GM18507 (cell line): ENCODE measurements around the gene ADAMTS15.

Source experiments
- DNase-seq: peaks from one replicate; pipeline ENCODE4 v3.0.0; 2011; ENCODE audit warnings: low read depth; ENCODE audit not compliant: insufficient read length; ENCODE audit errors: extremely low spot score
- FAIRE-seq: peaks from 2 replicates; lab custom pipeline; 2011; peaks lifted over from hg19 to GRCh38; lab: Jason Lieb, UNC

The ADAMTS15 gene

GRCh38 chr11:130455483-130456127, 7.2 kb downstream of the ADAMTS15 start:
- no peak for DNase-seq
- no peak for FAIRE-seq

DNA sequence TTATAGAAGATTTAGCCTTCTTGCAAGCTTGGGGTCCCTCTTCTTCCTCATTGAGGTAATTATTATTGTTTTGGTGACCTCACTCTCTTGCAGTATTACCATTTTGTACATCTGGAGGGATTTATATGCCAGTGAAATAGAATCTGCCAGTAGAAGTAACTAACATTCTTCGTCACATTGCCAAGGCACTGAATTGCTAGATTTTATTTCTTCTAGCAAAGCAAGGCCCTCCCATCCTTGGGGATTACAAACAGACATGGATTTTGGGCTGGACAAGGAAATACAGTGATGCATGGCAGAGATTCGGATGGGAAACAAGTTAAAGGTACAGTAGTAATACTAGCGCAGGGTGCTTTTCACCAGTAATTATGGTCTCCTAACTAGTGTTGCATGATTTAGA, 7.8 kb downstream of the ADAMTS15 start:
- no peak for DNase-seq
- no peak for FAIRE-seq

DNA sequence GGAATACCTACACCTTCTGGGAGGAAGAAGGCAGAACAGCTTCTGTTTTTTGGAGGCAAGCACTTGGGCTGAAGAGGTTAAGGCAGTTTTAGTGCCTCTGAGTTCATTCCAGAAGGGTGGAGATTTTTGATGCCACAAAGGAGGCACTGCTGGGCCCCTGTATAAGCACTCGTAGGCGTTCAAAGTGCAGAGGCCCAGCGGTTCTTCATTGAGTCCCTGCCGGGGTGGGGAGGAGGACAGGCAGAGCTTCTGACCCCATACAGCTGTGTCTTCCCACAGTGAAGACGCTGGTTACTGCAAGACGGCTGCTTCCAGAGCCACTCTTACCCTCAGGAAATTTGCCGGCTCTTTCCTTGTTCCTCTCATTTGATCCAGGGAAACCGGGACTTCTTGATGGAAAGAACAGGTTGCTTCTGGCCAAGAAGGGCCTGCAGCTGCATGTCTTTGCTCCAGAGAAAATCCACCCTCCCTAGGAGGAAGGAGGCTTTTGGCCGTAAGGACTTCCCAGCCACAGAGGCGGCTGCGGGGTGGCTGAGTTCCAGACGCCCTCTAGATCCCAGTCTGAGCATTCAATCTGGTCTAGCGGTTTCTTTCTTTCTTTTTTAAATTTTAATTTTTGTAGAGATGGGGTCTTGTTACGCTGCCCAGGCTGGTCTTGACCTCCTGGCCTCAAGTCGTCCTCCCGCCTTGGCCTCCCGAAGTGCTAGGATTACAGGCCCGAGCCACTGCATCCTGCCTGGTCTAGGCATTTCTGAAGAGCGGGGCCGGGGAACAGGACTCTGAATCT, 9.4 kb downstream of the ADAMTS15 start:
- FAIRE-seq (no peak), DNase-seq (no peak)

DNA sequence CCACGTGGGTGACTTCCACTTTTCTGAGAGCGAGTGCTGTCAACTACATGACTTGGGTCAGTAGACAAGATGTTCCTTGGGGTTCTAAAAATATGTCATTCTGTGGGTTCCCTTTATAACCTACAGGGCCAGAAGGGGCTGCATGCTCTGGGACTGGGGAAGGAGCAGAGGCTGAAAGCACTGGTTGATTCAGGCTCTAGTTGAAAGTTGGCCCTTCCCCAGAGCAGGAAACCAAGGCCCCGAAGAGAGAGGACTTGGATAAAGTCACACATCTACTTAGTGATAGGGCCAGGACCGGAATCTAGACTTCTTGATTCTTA, 9.9 kb downstream of the ADAMTS15 start:
- DNase-seq = no peak
- no peak for FAIRE-seq

DNA sequence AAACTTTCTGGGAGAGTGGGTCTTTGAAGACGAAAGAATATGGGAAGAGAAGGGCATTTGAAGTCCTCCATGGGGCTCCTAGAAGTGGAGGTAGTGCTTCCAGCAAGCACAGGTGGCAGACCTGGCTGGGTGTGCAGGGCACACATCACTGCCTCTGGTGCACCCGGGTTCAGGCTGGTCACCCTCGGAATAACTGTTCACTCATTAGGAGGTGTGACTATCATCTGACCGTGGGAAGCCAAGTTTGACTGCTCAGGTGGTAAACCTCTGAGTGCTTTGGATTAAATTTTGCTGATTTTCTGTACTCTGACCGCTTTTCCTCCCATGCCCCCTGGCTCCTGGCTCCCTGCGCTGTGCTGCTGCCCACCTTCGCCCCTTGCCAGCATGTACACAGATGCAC, 11.1 kb downstream of the ADAMTS15 start:
- FAIRE-seq (no peak), DNase-seq (no peak)

GRCh38 chr11:130462101-130462885, 13.8 kb downstream of the ADAMTS15 start:
- DNase-seq (no peak), FAIRE-seq (no peak)

GRCh38 chr11:130462931-130463330, 14.5 kb downstream of the ADAMTS15 start:
- DNase-seq (no peak), FAIRE-seq (no peak)

DNA sequence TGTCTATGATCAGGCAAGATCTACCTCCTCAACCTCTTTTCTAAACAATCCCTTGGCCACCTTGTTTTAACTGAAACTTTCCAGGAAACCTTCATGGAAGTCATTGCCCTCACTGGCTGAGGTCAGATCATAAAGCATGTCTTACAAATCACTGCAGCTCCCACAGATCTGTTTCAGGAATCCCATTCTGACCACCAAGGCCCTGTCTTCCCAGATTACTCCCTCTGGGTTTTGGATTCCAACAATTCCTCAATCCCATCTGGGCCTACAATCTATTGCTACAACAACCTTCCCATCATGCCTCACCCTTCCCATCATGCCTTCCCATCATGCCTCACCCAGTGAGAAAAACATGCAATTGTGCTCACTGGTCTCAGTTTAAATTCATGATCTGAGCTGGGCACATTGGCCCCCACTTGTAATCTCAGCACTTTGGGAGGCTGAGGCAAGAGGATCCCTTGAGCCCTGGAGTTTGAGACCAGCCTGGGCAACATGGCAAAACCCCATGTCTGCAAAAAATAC, 15.9 kb downstream of the ADAMTS15 start:
- DNase-seq (no peak), FAIRE-seq (no peak)

DNA sequence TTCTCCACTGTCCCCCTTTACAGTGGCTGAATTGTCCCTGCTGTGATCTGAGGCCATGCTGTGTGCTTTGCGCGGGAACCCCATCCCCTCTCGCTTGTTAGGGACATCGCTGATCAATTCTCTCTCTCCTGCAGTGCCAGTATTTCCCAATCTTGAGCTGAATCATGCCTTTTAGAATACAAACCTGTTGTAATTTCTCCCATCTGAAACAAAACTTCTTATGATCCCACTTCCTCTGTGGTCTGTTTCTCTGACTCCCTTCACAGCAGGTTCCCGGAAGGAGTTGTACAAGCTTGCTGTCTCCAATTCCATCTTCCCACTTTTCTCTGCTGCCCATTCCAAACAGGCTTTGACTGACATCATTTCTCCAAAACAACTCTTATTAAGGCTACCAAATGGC, 16.8 kb downstream of the ADAMTS15 start:
- no peak for DNase-seq
- FAIRE-seq = no peak

GRCh38 chr11:130467116-130467900, 18.9 kb downstream of the ADAMTS15 start:
- DNase-seq (no peak), FAIRE-seq (no peak)

DNA sequence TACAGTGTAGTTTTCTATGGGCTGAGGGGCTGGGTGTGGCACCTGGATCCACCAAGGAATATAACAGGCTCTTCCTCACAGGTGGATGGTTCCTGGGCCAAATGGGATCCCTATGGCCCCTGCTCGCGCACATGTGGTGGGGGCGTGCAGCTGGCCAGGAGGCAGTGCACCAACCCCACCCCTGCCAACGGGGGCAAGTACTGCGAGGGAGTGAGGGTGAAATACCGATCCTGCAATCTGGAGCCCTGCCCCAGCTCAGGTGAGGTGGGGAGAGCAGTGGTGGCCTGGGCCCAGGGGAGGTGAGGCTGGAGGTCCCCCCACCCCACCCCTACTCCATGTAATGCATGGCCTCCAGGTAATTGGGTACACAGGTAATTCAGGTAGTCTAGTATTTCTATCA, 20.7 kb downstream of the ADAMTS15 start:
- no peak for FAIRE-seq
- no peak for DNase-seq

GRCh38 chr11:130470832-130471706, 22.6 kb downstream of the ADAMTS15 start:
- no peak for FAIRE-seq
- no peak for DNase-seq

- DNase-seq = no peak
- FAIRE-seq = no peak
Measured at GRCh38 chr11:130471731-130472433, 23.4 kb downstream of the ADAMTS15 start.

DNA sequence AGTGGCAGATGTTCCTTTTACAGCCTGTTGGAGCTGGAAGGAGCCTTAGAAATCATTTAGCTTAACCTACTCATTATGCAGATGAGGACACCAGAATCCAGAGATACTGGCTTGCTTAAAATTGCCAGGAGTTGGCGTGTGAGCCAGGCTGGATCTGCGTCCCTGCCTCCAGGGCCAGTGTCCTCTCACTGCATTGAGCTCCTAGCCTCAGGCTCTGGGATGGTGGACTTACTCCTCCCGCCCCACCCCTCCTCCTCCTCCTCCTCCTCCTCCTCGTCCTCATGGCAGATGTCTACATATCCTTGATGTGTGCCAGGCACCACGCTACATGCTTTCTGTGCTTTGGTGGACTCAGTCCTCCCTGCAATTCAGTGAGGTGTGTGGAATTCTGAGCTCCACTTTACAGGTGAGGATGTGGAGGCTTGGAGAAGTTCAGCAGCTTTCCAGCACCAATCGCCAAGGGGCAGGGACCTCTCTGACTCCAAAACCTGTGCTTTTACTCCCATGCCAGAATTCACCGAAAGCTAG, 24.1 kb downstream of the ADAMTS15 start:
- DNase-seq (no peak), FAIRE-seq (no peak)

DNA sequence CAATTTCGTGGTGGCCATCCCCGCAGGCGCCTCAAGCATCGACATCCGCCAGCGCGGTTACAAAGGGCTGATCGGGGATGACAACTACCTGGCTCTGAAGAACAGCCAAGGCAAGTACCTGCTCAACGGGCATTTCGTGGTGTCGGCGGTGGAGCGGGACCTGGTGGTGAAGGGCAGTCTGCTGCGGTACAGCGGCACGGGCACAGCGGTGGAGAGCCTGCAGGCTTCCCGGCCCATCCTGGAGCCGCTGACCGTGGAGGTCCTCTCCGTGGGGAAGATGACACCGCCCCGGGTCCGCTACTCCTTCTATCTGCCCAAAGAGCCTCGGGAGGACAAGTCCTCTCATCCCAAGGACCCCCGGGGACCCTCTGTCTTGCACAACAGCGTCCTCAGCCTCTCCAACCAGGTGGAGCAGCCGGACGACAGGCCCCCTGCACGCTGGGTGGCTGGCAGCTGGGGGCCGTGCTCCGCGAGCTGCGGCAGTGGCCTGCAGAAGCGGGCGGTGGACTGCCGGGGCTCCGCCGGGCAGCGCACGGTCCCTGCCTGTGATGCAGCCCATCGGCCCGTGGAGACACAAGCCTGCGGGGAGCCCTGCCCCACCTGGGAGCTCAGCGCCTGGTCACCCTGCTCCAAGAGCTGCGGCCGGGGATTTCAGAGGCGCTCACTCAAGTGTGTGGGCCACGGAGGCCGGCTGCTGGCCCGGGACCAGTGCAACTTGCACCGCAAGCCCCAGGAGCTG, 24.8 kb downstream of the ADAMTS15 start:
- FAIRE-seq (no peak), DNase-seq (no peak)

DNA sequence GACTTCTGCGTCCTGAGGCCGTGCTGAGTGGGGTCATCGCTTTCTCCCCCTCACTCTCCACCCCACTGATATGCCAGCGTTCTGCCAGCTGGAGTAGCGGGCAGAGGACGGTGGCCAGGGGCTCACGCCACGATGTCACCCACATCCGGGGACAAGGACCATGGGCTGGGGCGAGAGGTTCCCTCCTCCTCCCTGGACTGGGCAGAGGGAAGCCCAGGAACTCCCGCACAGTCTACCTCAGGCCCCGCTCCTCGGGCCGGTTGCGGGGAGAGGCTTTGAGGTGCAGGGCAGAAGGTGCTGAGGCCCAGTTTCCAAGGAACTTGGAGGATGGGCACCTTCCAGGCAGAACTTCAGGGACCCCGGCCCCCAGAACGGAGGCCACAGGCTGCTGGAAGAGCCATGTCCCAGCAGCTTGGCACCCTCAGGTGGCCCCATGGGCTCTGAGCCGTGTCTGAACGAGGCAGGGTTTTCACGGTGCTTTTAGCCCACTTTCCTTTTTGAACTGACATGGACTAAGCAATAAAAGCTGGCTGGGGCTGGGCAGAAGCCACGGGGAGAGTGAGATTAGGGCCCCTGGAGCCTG, 25.4 kb downstream of the ADAMTS15 start:
- DNase-seq (no peak), FAIRE-seq (no peak)
